ENCODE data around the gene DPM3. TPM values are rescaled to one million over a fixed set of nuclear protein-coding genes. Genes with fewer than 3 reads are reported as not detected.
A peak's percentile ranks its signal among the peaks of the same experiment; 100 is the strongest.

Gene DPM3
- total and polyA plus RNA-seq, 2 of the 13 experiments (the other 11 are each of a cell fraction or from before 2014, with no cell fraction given), result 23.2 to 53.4 TPM

DNA sequence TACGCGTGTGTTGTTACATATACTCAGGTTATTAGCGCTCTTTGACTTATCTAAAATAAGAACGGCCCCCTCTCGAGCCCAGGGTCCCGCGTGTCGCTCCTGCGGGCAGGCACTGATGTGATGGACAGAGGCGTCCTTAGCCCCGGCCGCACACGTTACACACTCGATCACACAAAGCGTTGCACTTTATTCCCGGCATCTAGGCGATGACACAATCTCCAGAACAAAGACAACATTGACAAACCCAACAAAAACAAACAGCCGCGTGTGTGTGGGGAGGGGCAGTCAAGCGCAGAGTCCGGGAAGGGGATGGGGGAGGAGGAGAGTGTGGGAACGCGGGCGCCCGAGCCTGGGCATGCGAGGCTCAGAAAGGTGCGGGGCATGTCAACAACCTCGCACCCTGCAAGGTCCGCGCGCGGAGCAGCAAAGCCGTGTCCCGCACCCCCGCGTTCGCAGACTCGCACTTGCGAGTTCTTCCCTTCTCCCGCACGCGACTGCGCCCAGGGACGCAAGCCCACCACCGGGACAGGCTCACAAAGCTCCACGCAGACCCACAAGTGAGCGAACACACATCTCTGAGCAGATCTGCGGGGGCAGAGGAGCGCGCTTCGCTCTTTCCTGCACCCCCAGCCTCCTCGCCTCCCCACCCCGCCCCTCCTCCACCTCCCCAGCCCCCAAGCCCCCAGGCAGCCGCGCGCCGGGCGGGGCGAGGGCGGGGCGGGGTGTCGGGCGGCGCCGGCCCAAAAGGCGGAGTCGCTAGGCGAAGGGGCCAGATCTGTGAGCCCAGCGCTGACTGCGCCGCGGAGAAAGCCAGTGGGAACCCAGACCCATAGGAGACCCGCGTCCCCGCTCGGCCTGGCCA, 13.0 kb downstream of the DPM3 start, which contains the start of gene EFNA1 (continued):
- TF ChIP-seq, protein P1, sequence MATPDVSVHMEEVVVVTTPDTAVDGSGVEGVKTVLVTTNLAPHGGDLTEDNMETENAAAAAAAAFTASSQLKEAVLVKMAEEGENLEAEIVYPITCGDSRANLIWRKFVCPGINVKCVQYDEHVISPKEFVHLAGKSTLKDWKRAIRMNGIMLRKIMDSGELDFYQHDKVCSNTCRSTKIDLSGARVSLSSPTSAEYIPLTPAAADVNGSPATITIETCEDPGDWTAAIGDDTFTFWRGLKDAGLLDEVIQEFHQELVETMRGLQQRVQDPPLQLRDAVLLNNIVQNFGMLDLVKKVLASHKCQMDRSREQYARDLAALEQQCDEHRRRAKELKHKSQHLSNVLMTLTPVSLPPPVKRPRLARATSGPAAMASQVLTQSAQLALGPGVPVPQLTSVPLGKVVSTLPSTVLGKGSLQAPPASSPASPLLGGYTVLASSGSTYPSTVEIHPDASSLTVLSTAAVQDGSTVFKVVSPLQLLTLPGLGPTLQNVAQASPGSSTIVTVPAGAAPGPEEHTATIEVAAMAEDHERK (CRISPR knock-in tag; IDR thresholded peaks at IDR 0.05; ENCODE audit: low read depth), result no peak
- TF ChIP-seq ZNF234 (CRISPR knock-in tag; conservative IDR thresholded peaks at IDR 0.05) (peak; percentile 67; the same call in 1 of the 2 replicates), ELF3 (CRISPR knock-in tag; IDR thresholded peaks at IDR 0.05) (peak; percentile 43; the same call in 1 of the 2 replicates), TRIM24 (CRISPR knock-in tag; IDR thresholded peaks at IDR 0.05) (no peak), ZNF513 (CRISPR knock-in tag; conservative IDR thresholded peaks at IDR 0.05) (no peak), GATA4 (IDR thresholded peaks at IDR 0.05; ENCODE audit: borderline replicate concordance, low read depth) (peak; percentile 91), FOXK2 (IDR thresholded peaks at IDR 0.05) (peak; percentile 92), ZBTB21 (CRISPR knock-in tag; IDR thresholded peaks at IDR 0.05) (peak; percentile 60), SUZ12 (IDR thresholded peaks at IDR 0.05; ENCODE audit: low read depth, low read length) (no peak), ZNF230 (CRISPR knock-in tag; IDR thresholded peaks at IDR 0.05) (peak; percentile 43; the same call in 1 of the 2 replicates), ZSCAN20 (CRISPR knock-in tag; IDR thresholded peaks at IDR 0.05; ENCODE audit: borderline replicate concordance) (no peak; the same call in 1 of the 2 replicates), ZSCAN30 (CRISPR knock-in tag; IDR thresholded peaks at IDR 0.05) (peak; percentile 36; the same call in 1 of the 2 replicates), ZNF7 (CRISPR knock-in tag; IDR thresholded peaks at IDR 0.05) (no peak), ZNF75D (CRISPR knock-in tag; IDR thresholded peaks at IDR 0.05; ENCODE audit: borderline replicate concordance) (no peak), ARID3A (IDR thresholded peaks at IDR 0.05; ENCODE audit: low read depth, low read length) (peak; percentile 87), ZSCAN29 (CRISPR knock-in tag; conservative IDR thresholded peaks at IDR 0.05) (no peak; the same call in 1 of the 2 replicates), ZNF263 (CRISPR knock-in tag; IDR thresholded peaks at IDR 0.05) (no peak)
- TF ChIP-seq, protein P2, sequence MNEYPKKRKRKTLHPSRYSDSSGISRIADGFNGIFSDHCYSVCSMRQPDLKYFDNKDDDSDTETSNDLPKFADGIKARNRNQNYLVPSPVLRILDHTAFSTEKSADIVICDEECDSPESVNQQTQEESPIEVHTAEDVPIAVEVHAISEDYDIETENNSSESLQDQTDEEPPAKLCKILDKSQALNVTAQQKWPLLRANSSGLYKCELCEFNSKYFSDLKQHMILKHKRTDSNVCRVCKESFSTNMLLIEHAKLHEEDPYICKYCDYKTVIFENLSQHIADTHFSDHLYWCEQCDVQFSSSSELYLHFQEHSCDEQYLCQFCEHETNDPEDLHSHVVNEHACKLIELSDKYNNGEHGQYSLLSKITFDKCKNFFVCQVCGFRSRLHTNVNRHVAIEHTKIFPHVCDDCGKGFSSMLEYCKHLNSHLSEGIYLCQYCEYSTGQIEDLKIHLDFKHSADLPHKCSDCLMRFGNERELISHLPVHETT (CRISPR knock-in tag; conservative IDR thresholded peaks at IDR 0.05), result peak; percentile 60; the same call in 1 of the 2 replicates
- TF ChIP-seq, protein P3, sequence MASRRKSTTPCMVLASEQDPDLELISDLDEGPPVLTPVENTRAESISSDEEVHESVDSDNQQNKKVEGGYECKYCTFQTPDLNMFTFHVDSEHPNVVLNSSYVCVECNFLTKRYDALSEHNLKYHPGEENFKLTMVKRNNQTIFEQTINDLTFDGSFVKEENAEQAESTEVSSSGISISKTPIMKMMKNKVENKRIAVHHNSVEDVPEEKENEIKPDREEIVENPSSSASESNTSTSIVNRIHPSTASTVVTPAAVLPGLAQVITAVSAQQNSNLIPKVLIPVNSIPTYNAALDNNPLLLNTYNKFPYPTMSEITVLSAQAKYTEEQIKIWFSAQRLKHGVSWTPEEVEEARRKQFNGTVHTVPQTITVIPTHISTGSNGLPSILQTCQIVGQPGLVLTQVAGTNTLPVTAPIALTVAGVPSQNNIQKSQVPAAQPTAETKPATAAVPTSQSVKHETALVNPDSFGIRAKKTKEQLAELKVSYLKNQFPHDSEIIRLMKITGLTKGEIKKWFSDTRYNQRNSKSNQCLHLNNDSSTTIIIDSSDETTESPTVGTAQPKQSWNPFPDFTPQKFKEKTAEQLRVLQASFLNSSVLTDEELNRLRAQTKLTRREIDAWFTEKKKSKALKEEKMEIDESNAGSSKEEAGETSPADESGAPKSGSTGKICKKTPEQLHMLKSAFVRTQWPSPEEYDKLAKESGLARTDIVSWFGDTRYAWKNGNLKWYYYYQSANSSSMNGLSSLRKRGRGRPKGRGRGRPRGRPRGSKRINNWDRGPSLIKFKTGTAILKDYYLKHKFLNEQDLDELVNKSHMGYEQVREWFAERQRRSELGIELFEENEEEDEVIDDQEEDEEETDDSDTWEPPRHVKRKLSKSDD (CRISPR knock-in tag; IDR thresholded peaks at IDR 0.05; ENCODE audit: low read depth), result 0 out of 2 replicates have a peak, but pooled peaks have one; percentile 78
